ENCODE data around the gene TCERG1. TPM values are rescaled to one million over a fixed set of nuclear protein-coding genes. Genes with fewer than 3 reads are reported as not detected.

Gene TCERG1
- polyA plus RNA-seq, 1 of the 3 experiments (the other 2 are of a cell fraction) = 38.5 TPM

GRCh38 chr5:146427619-146427997, 19.5 kb upstream of the TCERG1 start:
- Histone ChIP-seq H3K27ac (ENCODE audit: low read depth in 2 of 2, low read length in 1 of 2) (no peak overlapping the region), H3K9me3 (no peaks in the 10 kb centered on the region), H3K36me3 (replicated peaks in 1 of 2; ENCODE audit: control insufficient read depth in 1 of 2, insufficient read depth in 2 of 2, low read length in 1 of 2) (no peaks in the 10 kb centered on the region), H4K20me1 (ENCODE audit: insufficient read depth) (no peaks in the 10 kb centered on the region), H3F3A (replicated peaks; ENCODE audit: insufficient read depth) (no peaks in the 10 kb centered on the region), H3K4me2 (no peak overlapping the region), H3K9me2 (no peaks in the 10 kb centered on the region), H3K4me3 (ENCODE audit: low read depth in 2 of 2, low read length in 1 of 2) (no peak overlapping the region), H3K9ac (no peak overlapping the region), H2AFZ (ENCODE audit: low read depth) (no peak overlapping the region), H3K4me1 (ENCODE audit: control insufficient read depth in 1 of 2, insufficient read depth in 2 of 2, low read depth in 1 of 2, low read length in 1 of 2) (no peaks in the 10 kb centered on the region; a peak in 1 of 4 replicates), H3K79me2 (ENCODE audit: insufficient read depth) (no peaks in the 10 kb centered on the region), H3K27me3 (ENCODE audit: insufficient read depth) (peaks cover 10% of the 10 kb centered on the region; the same call in 1 of the 2 replicates)
- no peak for DNase-seq
- TF ChIP-seq CHD2 (IDR thresholded peaks at IDR 0.05; ENCODE audit: low read length, partially characterized antibody) (no peak), RFX5 (IDR thresholded peaks at IDR 0.05; ENCODE audit: low read length) (no peak), POLR2AphosphoS5 (IDR thresholded peaks at IDR 0.05; ENCODE audit: low read depth, low read length) (no peak), ELF1 (IDR thresholded peaks at IDR 0.05) (no peak), GABPA (IDR thresholded peaks at IDR 0.05; ENCODE audit: low read depth) (no peak), GATA2 (CRISPR knock-in tag; IDR thresholded peaks at IDR 0.05) (no peak), YY1 (IDR thresholded peaks at IDR 0.05; ENCODE audit: low read depth) (no peak), FOXM1 (IDR thresholded peaks at IDR 0.05; ENCODE audit: low read depth) (no peak), IRF3 (IDR thresholded peaks at IDR 0.05; ENCODE audit: low read depth, low read length) (no peak), TAF1 (IDR thresholded peaks at IDR 0.05; ENCODE audit: borderline replicate concordance, low read depth, low read length) (no peak), JUND (IDR thresholded peaks at IDR 0.05) (no peak), SIN3A (IDR thresholded peaks at IDR 0.05; ENCODE audit: borderline replicate concordance, low read depth, low read length) (no peak), MXI1 (IDR thresholded peaks at IDR 0.05; ENCODE audit: low read depth, low read length) (no peak)
- WGBS (ENCODE audit: low lambda C conversion rate) = 35% methylated on average over 4 of the region's 4 CpGs
- ChIA-PET CTCF (interaction anchor here (0.6 to 3.8 kb wide), 33 partner anchors 9 to 605 kb away, joined by 3 to 32 read pairs (median 4); partner anchors contain the start of gene TCERG1), POLR2A (no interaction called here)

DNA sequence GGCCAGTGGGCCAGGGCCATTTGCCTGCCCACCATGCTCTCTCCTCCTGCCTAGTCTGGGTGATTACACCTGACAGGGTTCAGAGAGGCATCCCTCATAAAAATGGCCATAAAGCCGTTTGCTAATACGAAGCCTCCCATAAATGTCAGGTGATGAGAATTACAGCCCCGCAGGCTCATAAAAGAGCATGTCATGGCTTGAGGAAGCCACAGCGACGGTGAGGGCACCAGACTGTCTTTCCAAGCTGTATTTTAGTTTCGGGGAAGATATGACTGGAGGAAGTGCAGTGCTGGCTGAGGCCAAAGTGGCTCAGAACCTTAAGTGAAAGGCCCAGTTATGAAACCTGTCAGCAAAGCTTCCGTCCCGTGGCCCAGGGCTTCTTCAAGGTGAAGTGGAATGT, 18.5 kb upstream of the TCERG1 start:
- Histone ChIP-seq H3K9ac (no peak overlapping the region), H3K4me1 (ENCODE audit: control insufficient read depth in 1 of 2, insufficient read depth in 2 of 2, low read depth in 1 of 2, low read length in 1 of 2) (no peaks in the 10 kb centered on the region; a peak in 1 of 4 replicates), H3K4me2 (no peak overlapping the region), H3K9me3 (no peaks in the 10 kb centered on the region), H3K4me3 (ENCODE audit: low read depth in 2 of 2, low read length in 1 of 2) (no peak overlapping the region), H4K20me1 (ENCODE audit: insufficient read depth) (no peaks in the 10 kb centered on the region), H3K27ac (ENCODE audit: low read depth in 2 of 2, low read length in 1 of 2) (no peak overlapping the region), H3K79me2 (ENCODE audit: insufficient read depth) (no peaks in the 10 kb centered on the region), H2AFZ (ENCODE audit: low read depth) (no peak overlapping the region), H3K27me3 (ENCODE audit: insufficient read depth) (peaks cover 10% of the 10 kb centered on the region; the same call in 1 of the 2 replicates), H3K9me2 (no peaks in the 10 kb centered on the region), H3F3A (replicated peaks; ENCODE audit: insufficient read depth) (no peaks in the 10 kb centered on the region), H3K36me3 (replicated peaks in 1 of 2; ENCODE audit: control insufficient read depth in 1 of 2, insufficient read depth in 2 of 2, low read length in 1 of 2) (no peaks in the 10 kb centered on the region)
- 44% methylated on average over 8 of the region's 8 CpGs for WGBS (ENCODE audit: low lambda C conversion rate)
- ChIA-PET POLR2A (no interaction called here), CTCF (interaction anchor here (1.0 to 2.4 kb wide), 8 partner anchors 15 to 378 kb away, joined by 3 to 8 read pairs (median 4); no protein-coding TSS in a partner anchor)
- TF ChIP-seq, protein P1, sequence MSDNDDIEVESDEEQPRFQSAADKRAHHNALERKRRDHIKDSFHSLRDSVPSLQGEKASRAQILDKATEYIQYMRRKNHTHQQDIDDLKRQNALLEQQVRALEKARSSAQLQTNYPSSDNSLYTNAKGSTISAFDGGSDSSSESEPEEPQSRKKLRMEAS (IDR thresholded peaks at IDR 0.05; ENCODE audit: low read depth) = no peak
- no peak for TF ChIP-seq YY1 (IDR thresholded peaks at IDR 0.05; ENCODE audit: low read depth)
- TF ChIP-seq TEAD4 (IDR thresholded peaks at IDR 0.05; ENCODE audit: borderline replicate concordance, insufficient read depth) = no peak
- no peak for TF ChIP-seq PBX3 (IDR thresholded peaks at IDR 0.05)
- TF ChIP-seq, protein P2, sequence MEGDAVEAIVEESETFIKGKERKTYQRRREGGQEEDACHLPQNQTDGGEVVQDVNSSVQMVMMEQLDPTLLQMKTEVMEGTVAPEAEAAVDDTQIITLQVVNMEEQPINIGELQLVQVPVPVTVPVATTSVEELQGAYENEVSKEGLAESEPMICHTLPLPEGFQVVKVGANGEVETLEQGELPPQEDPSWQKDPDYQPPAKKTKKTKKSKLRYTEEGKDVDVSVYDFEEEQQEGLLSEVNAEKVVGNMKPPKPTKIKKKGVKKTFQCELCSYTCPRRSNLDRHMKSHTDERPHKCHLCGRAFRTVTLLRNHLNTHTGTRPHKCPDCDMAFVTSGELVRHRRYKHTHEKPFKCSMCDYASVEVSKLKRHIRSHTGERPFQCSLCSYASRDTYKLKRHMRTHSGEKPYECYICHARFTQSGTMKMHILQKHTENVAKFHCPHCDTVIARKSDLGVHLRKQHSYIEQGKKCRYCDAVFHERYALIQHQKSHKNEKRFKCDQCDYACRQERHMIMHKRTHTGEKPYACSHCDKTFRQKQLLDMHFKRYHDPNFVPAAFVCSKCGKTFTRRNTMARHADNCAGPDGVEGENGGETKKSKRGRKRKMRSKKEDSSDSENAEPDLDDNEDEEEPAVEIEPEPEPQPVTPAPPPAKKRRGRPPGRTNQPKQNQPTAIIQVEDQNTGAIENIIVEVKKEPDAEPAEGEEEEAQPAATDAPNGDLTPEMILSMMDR (IDR thresholded peaks at IDR 0.05) = no peak
- no peak for TF ChIP-seq RCOR1 (IDR thresholded peaks at IDR 0.05; ENCODE audit: low read length)
- TF ChIP-seq POLR2AphosphoS5 (IDR thresholded peaks at IDR 0.05; ENCODE audit: low read depth, low read length) = no peak
- no peak for TF ChIP-seq MEF2A (IDR thresholded peaks at IDR 0.05; ENCODE audit: borderline replicate concordance, low read depth)
- TF ChIP-seq FOXM1 (IDR thresholded peaks at IDR 0.05; ENCODE audit: low read depth) = no peak
- no peak for TF ChIP-seq JUND (IDR thresholded peaks at IDR 0.05)
- TF ChIP-seq RXRA (IDR thresholded peaks at IDR 0.05; ENCODE audit: borderline replicate concordance, low read depth) = no peak
- no peak for TF ChIP-seq TCF12 (IDR thresholded peaks at IDR 0.05)
- TF ChIP-seq ELF1 (IDR thresholded peaks at IDR 0.05) = no peak
- TF ChIP-seq NFIC (IDR thresholded peaks at IDR 0.05; ENCODE audit: borderline replicate concordance) = no peak
- no peak for TF ChIP-seq USF1 (IDR thresholded peaks at IDR 0.05; ENCODE audit: borderline replicate concordance, low read depth)
- DNase-seq = no peak

Data from SK-N-SH (cell line).